ENCODE data around the gene EMC8. TPM values are rescaled to one million over a fixed set of nuclear protein-coding genes. Genes with fewer than 3 reads are reported as not detected.

EMC8 gene
- polyA plus RNA-seq, 6 donors from 2014 or later, result 18.8 to 27.7 (median 21.5) TPM

DNA sequence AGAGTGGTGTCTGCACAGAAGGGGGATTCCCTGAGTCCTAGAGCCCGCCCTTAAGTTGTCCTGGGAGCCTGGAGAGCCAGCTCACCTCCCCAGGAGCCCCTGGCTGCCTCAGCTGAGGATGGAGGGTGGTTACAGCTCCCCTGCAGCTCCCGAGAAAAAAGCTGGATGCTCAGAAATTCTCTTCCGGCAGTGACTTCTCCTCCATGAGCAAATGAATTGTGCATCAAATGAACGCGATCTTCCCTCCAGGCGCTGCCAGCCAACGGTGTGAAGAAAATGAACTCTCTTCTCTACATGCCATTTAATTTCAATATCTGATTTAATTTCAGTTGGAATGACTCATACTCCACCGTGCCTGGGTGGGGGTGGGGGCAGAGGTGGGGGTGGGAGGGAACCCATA, 34.1 kb downstream of the EMC8 start:
- Mint-ChIP-seq H3K9me3 (no peaks in the 10 kb centered on the region), H3K4me1 (peaks cover 17 to 36% (median 29%) of the 10 kb centered on the region in 3 donors), H3K27me3 (no peaks in the 10 kb centered on the region), H3K27ac (no peak overlapping the region), H3K36me3 (no peaks in the 10 kb centered on the region), H3K4me3 (peak overlapping the region in 1 of 8 donors; percentile 30)
- DNase-seq (no peak), ATAC-seq (ENCODE audit: low read depth in 2 of 2) (no peak)

DNA sequence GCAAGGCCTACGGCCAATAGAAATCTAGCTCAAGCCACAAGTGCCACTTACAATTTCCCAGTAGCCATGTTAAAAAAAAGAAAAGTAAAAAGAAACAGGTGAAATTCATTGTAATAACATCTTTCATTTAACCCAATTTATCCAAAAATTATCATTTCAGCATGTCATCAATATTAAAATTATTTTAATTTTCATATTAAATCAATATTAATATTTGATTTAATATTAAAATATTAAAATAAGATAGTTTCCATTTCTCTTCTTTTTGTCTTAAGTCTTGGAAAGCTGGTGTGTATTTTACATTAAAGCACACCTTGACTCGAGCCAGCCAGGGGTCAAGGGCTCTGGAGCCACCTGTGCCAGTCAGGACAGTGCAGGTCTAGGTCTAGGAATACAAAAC, 35.7 kb downstream of the EMC8 start:
- peak overlapping the region in 1 of 8 donors; percentile 30 for H3K4me3 Mint-ChIP-seq
- peaks cover 0 to 10% (median 6%) of the 10 kb centered on the region in 7 donors for H3K9me3 Mint-ChIP-seq
- H3K36me3 Mint-ChIP-seq, result peaks cover 0 to 8% of the 10 kb centered on the region in 2 donors
- no peaks in the 10 kb centered on the region for H3K27me3 Mint-ChIP-seq
- H3K4me1 Mint-ChIP-seq, result peaks cover 31 to 52% (median 45%) of the 10 kb centered on the region in 3 donors
- ATAC-seq (ENCODE audit: low read depth in 2 of 2) (no peak), DNase-seq (no peak)
- peak overlapping the region in 2 of 6 donors; percentile 15 to 69 for H3K27ac Mint-ChIP-seq

DNA sequence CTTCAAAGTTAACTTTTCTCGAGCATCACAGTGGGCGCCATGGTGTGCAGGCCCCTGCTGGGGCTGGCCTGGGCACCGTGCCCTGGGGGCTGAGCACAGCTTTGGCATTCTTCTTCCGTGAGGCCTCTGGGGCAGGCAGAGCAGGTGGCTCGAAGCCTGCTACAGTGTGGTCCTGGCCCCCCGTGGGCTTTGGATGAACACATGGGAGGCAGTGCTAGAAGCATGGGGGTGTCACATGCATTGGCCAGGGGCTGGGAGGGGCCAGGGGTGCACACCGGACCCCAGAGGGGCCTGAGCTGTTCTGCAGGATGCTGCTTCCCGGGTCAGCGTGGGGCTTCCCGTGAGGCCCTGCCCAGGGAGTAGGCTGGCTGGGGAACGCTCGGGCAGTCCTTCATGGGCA, 36.4 kb downstream of the EMC8 start:
- H3K4me3 Mint-ChIP-seq, result no peak overlapping the region
- no peak for DNase-seq
- ATAC-seq (ENCODE audit: low read depth in 2 of 2), result no peak
- no peaks in the 10 kb centered on the region for H3K27me3 Mint-ChIP-seq
- H3K36me3 Mint-ChIP-seq, result peaks cover 0 to 8% of the 10 kb centered on the region in 2 donors
- H3K27ac Mint-ChIP-seq, result no peak overlapping the region
- H3K4me1 Mint-ChIP-seq, result peaks cover 34 to 58% (median 50%) of the 10 kb centered on the region in 3 donors
- H3K9me3 Mint-ChIP-seq, result peaks cover 0 to 11% (median 6%) of the 10 kb centered on the region in 7 donors

- ATAC-seq (ENCODE audit: low read depth in 2 of 2) (peak in 1 of 2 donors; percentile 27), DNase-seq (peak; percentile 43)
- Mint-ChIP-seq H3K36me3 (peaks cover 0 to 8% of the 10 kb centered on the region in 2 donors), H3K4me1 (peaks cover 43 to 65% (median 47%) of the 10 kb centered on the region in 3 donors), H3K4me3 (peak overlapping the region in 6 of 8 donors; percentile 57 to 82 (median 66)), H3K27ac (peak overlapping the region in 4 of 6 donors; percentile 49 to 93 (median 80)), H3K9me3 (peaks cover 0 to 13% (median 6%) of the 10 kb centered on the region in 7 donors), H3K27me3 (no peaks in the 10 kb centered on the region)
Observed at GRCh38 chr16:85761861-85762260, 37.5 kb downstream of the EMC8 start.

GRCh38 chr16:85759631-85760419, 39.5 kb downstream of the EMC8 start:
- Mint-ChIP-seq H3K36me3 (peaks cover 0 to 8% of the 10 kb centered on the region in 2 donors), H3K27me3 (no peaks in the 10 kb centered on the region), H3K27ac (peak overlapping the region; percentile 36 to 100 (median 100)), H3K4me3 (peak overlapping the region; percentile 71 to 89 (median 82)), H3K9me3 (peaks cover 0 to 13% (median 6%) of the 10 kb centered on the region in 7 donors), H3K4me1 (peaks cover 57 to 80% (median 63%) of the 10 kb centered on the region in 3 donors)
- ATAC-seq (ENCODE audit: low read depth in 2 of 2) (peak in 1 of 2 donors; percentile 8), DNase-seq (peak; percentile 64)

GRCh38 chr16:85759136-85759535, 40.2 kb downstream of the EMC8 start:
- peaks cover 0 to 8% of the 10 kb centered on the region in 2 donors for H3K36me3 Mint-ChIP-seq
- H3K27ac Mint-ChIP-seq, result peak overlapping the region; percentile 89 to 100 (median 100)
- DNase-seq, result peak; percentile 86
- no peaks in the 10 kb centered on the region for H3K27me3 Mint-ChIP-seq
- peaks cover 0 to 13% (median 6%) of the 10 kb centered on the region in 7 donors for H3K9me3 Mint-ChIP-seq
- peak; percentile 27 to 35 for ATAC-seq (ENCODE audit: low read depth in 2 of 2)
- H3K4me1 Mint-ChIP-seq, result peaks cover 64 to 86% (median 70%) of the 10 kb centered on the region in 3 donors
- peak overlapping the region; percentile 71 to 89 (median 82) for H3K4me3 Mint-ChIP-seq

- peaks cover 0 to 8% of the 10 kb centered on the region in 2 donors for H3K36me3 Mint-ChIP-seq
- no peaks in the 10 kb centered on the region for H3K27me3 Mint-ChIP-seq
- peaks cover 77 to 97% (median 86%) of the 10 kb centered on the region in 3 donors for H3K4me1 Mint-ChIP-seq
- ATAC-seq (ENCODE audit: low read depth in 2 of 2) (peak; percentile 9 to 11), DNase-seq (peak; percentile 63)
- H3K27ac Mint-ChIP-seq, result peak overlapping the region; percentile 99 to 100 (median 100)
- H3K9me3 Mint-ChIP-seq, result peaks cover 0 to 13% (median 6%) of the 10 kb centered on the region in 7 donors
- H3K4me3 Mint-ChIP-seq, result peak overlapping the region in 7 of 8 donors; percentile 83 to 96 (median 90)
Observed at GRCh38 chr16:85757341-85757822, 42.0 kb downstream of the EMC8 start.

GRCh38 chr16:85755929-85756768, 43.2 kb downstream of the EMC8 start:
- ATAC-seq (ENCODE audit: low read depth in 2 of 2) (peak; percentile 64 to 68), DNase-seq (peak; percentile 87)
- Mint-ChIP-seq H3K36me3 (peaks cover 0 to 8% of the 10 kb centered on the region in 2 donors), H3K4me3 (peak overlapping the region; percentile 83 to 96 (median 91)), H3K4me1 (peaks cover 75 to 95% (median 86%) of the 10 kb centered on the region in 3 donors), H3K27me3 (no peaks in the 10 kb centered on the region), H3K9me3 (peaks cover 0 to 13% (median 6%) of the 10 kb centered on the region in 7 donors), H3K27ac (peak overlapping the region; percentile 99 to 100 (median 100))

- Mint-ChIP-seq H3K9me3 (peaks cover 0 to 11% (median 5%) of the 10 kb centered on the region in 7 donors), H3K36me3 (peaks cover 0 to 7% of the 10 kb centered on the region in 2 donors), H3K4me1 (peaks cover 70 to 88% (median 80%) of the 10 kb centered on the region in 3 donors), H3K4me3 (peak overlapping the region; percentile 78 to 96 (median 92)), H3K27me3 (no peaks in the 10 kb centered on the region), H3K27ac (peak overlapping the region; percentile 57 to 100 (median 100))
- peak in 1 of 2 donors; percentile 7 for ATAC-seq (ENCODE audit: low read depth in 2 of 2)
- DNase-seq, result peak; percentile 80
Observed at GRCh38 chr16:85754413-85754812, 44.9 kb downstream of the EMC8 start.

DNA sequence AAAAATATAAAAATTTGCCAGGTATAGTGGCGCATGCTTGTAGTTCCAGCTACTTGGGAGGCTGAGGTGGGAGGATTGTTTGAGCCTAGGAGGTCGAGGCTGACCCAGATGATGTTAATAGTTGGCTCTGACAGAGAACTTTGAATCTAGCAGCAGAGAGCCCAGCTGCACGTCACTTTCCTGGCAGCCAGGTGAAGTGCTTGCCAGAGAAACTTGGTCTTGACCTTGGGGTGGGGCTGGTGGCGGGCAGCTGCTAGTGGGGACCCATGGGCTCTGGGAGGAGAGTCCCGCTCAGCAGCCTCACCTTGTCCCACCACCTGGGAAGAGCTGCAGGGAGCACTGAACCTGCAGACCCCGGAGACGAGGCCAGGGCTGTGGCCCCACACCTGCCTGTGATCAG, 45.4 kb downstream of the EMC8 start:
- Mint-ChIP-seq H3K27me3 (no peaks in the 10 kb centered on the region), H3K36me3 (peaks cover 0 to 2% of the 10 kb centered on the region in 2 donors), H3K9me3 (peaks cover 0 to 7% (median 2%) of the 10 kb centered on the region in 7 donors), H3K27ac (peak overlapping the region; percentile 69 to 100 (median 100)), H3K4me3 (peak overlapping the region; percentile 78 to 96 (median 92)), H3K4me1 (peaks cover 65 to 86% (median 75%) of the 10 kb centered on the region in 3 donors)
- ATAC-seq (ENCODE audit: low read depth in 2 of 2) (no peak), DNase-seq (no peak)

DNA sequence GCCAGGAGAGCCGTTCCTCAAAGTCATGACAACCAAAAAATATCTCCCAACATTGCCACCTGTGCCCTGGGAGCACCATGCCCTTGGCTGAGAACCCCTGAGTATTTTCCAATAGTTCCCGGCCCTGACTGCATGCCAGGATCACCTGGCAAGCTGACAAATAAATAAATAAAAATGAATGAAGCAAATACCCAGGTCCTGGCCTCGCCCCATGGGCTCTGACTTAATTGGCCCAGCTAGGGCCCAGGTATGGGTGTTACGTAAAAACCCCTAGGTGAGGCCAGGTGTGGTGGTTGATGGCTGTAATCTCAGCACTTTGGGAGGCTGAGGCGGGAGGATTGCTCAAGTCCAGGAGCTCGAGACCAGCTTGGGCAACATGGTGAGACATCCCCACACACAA, 45.8 kb downstream of the EMC8 start:
- H3K27me3 Mint-ChIP-seq, result no peaks in the 10 kb centered on the region
- no peak for ATAC-seq (ENCODE audit: low read depth in 2 of 2)
- H3K27ac Mint-ChIP-seq, result peak overlapping the region; percentile 69 to 100 (median 100)
- H3K4me1 Mint-ChIP-seq, result peaks cover 63 to 83% (median 74%) of the 10 kb centered on the region in 3 donors
- peaks cover 0 to 3% (median 0%) of the 10 kb centered on the region in 7 donors for H3K9me3 Mint-ChIP-seq
- H3K4me3 Mint-ChIP-seq, result peak overlapping the region; percentile 41 to 96 (median 87)
- no peak for DNase-seq
- H3K36me3 Mint-ChIP-seq, result no peaks in the 10 kb centered on the region

DNA sequence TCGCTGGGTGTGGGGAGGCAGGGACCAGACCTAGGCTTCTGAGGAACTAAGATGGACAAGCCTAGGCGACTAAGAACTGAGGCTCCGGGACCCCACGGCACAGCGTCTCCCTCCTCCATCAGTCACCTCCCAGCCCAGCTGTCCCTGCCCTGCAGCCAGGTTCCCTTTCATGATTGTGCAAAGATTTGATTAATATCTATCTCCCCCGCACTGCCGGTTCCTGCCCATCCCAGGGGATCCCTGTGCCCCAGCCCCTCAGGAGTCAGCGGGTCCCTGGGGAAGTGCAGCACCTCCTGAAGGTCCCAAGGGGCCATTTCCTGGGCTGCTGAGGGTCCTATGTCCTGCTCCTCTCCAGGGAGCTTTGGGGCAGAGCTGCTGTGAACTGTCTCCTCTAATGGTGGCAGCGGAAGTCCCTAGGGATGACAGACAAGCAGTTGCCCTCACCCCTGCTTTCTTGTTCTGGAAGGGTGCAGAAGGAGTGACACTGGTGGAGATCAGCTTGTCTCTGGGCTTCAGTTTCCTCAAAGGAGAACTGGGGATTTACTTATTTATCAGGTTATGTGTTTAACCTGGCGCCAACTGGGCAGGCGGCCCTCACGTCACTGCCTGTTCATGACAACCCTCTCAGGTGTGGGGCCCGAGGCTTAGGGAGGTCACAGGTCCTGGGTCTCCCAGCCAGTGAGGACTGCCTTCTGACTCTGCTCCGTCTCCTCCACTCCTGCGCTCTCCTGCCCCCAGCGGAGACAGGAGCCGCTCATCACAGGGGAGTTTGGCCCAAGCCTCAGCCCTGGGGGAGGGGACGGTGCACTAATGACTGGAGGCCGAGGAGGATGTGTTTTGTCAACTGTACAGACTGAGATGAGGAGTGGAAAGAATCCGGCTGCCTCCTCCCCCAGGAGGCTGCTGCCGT, 46.6 kb downstream of the EMC8 start:
- Mint-ChIP-seq H3K36me3 (no peaks in the 10 kb centered on the region), H3K4me3 (peak overlapping the region; percentile 58 to 96 (median 84)), H3K27me3 (no peaks in the 10 kb centered on the region), H3K9me3 (peaks cover 0 to 2% (median 0%) of the 10 kb centered on the region in 7 donors), H3K27ac (peak overlapping the region; percentile 9 to 100 (median 92)), H3K4me1 (peaks cover 65 to 82% (median 76%) of the 10 kb centered on the region in 3 donors)
- DNase-seq, result peak; percentile 35
- ATAC-seq (ENCODE audit: low read depth in 2 of 2), result no peak
